Endometrial microvascular endothelial cells (primary cell): Measurements from ENCODE around the gene TBX1. TPM values are rescaled to one million over a fixed set of nuclear protein-coding genes. Genes with fewer than 3 reads are reported as not detected.

Source experiments
- in situ Hi-C: cut with HindIII; loops from 2 replicates; pipeline ENCODE4 v1.10.0; 2017; ENCODE audit warnings: low sequenced_read_pairs, low pct_unique_long_range_greater_than_20kb; ENCODE audit errors: inconsistent ontology term
- total RNA-seq: library from RNA; depleted of rRNA; stranded (reverse); fragments of >200 nt; gene quantifications from one replicate; pipeline ENCODE4 v1.2.3, GENCODE V29; 2015; ENCODE audit errors: inconsistent ontology term

The TBX1 gene
- total RNA-seq, 1 donor from 2014 or later: not detected

- in situ Hi-C loops: loop anchor here (5.0 to 25.0 kb wide), 2 partner anchors 133 to 353 kb away; partner anchors contain the start of genes RANBP1 and TRMT2A
These were observed 1.0 kb upstream of the TBX1 start for GRCh38 chr22:19759427-19760057.

GRCh38 chr22:19760951-19761724 is 560 bp downstream of the TBX1 start:
- in situ Hi-C loops: loop anchor here (25.0 kb wide), 1 partner anchor 351 kb away; the partner anchor contains the start of genes RANBP1 and TRMT2A

DNA sequence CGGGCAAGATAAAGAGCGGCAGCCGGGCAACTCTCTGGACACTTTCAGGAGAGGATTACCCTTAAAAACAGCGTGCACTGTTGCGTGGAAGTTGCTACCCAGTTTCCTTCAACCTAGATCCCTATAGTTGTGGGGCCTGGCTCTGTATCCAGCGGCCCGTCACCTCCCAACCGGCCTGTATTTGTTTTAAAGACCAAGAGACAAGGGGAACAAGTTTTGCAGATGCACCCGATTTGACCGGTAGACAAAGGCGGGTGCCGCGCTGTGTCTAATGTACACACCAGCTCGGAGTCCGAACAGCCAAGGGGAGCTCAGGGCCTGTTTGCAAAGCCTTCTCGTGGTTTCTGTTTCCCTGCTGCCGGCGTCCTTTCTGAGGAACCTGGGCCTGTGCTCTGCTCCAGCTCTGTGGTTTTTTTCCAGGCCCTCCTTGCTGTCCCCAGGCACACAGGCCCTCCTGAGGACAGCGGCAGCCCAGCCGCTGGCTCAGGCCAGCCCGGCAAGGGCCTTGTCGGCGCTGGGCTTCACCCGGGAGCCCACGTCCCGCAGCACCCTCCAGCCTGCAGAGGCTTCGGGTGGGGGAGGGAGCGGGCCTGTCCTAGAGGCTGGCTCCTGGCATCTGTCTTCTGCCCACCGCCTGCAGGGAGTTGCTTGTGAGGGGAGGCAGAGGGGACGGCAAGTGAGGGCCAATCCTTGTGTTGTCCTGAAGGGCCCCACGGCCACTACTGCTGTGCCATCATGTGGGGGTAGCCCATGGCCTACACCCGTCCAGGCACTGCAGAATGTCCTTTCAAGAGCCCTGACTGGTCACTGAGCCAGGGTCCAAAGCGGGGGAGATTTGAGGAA is 1.4 kb downstream of the TBX1 start:
- in situ Hi-C loops: loop anchor here (25.0 kb wide), 1 partner anchor 350 kb away; the partner anchor contains the start of genes RANBP1 and TRMT2A

DNA sequence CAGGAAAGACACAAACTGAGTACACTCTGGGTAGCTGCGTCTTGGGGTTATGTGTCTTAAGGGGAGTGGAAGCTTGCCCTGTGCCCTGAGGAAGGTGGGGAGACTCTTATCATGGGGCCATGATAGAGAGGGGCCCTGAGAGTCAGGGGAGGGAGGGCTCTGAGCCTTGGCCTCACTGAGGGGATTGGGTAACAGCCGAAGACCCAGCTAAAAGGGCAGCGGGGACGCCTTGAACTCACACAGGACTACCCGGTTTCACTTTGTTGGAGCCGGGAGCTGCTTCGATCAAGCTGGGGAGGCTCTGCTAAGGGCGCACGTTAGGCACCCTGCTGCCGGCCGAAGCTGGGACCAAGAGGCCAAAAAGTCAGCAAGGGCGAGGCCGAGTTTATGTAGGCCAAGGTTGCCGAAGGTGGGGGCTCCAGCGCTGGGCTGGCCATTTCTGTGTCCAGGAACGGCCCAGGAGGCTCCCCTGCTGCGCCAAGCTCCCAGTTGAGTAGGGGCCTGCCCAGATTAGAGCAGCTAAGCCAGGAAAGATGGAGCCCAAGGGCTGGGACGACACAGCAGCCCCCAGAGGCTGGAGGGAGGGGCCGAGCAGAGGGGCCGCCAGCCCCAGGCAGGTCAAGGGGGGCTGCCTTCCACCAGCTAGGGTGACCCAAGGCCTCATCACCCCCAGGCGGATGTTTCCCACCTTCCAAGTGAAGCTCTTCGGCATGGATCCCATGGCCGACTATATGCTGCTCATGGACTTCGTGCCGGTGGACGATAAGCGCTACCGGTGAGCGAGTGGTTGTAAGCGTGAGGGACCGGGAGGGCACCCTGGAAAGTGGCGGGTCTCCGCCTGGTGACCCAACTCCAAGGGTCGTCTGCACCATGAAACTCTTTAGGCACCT is 2.2 kb downstream of the TBX1 start:
- in situ Hi-C loops: loop anchor here (25.0 kb wide), 1 partner anchor 349 kb away; the partner anchor contains the start of genes RANBP1 and TRMT2A

DNA sequence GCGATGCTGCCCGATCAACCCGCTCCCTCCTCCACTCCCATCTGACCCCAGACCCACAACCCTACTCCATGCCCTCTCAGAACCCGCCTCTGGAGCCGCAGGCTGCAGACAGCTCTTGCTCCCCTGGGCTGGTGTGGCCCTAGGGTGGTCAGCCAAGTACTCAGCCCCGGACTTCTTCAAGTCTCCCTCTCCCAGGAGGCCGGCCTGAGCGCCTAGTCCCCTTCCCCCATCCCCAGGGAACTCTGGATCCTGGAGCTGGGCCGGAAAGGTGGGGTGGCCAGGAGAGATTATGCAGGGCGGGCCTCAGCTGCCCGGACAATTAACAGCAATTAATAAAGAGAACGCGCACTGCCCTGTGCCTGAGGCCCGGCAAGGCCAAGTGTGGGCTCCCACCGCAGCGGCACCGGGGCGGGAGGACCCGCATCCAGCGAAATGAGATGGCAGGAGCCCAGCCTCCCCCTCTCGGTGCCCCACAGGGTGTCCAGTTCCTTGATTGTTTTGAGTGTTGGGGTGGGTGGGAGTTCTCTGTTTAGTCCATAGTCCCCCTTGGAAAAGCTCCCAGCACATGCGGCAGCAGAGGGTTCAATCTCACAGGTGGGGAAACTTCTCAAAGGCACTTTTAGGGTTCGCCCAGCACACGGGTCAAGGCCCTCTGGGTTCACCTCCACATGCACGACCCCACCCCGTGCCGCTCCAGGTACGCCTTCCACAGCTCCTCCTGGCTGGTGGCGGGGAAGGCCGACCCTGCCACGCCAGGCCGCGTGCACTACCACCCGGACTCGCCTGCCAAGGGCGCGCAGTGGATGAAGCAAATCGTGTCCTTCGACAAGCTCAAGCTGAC is 3.1 kb downstream of the TBX1 start:
- in situ Hi-C loops: loop anchor here (25.0 kb wide), 1 partner anchor 349 kb away; the partner anchor contains the start of genes RANBP1 and TRMT2A

- in situ Hi-C loops: loop anchor here (25.0 kb wide), 1 partner anchor 348 kb away; the partner anchor contains the start of genes RANBP1 and TRMT2A
These were observed 3.7 kb downstream of the TBX1 start for GRCh38 chr22:19764299-19764593.

DNA sequence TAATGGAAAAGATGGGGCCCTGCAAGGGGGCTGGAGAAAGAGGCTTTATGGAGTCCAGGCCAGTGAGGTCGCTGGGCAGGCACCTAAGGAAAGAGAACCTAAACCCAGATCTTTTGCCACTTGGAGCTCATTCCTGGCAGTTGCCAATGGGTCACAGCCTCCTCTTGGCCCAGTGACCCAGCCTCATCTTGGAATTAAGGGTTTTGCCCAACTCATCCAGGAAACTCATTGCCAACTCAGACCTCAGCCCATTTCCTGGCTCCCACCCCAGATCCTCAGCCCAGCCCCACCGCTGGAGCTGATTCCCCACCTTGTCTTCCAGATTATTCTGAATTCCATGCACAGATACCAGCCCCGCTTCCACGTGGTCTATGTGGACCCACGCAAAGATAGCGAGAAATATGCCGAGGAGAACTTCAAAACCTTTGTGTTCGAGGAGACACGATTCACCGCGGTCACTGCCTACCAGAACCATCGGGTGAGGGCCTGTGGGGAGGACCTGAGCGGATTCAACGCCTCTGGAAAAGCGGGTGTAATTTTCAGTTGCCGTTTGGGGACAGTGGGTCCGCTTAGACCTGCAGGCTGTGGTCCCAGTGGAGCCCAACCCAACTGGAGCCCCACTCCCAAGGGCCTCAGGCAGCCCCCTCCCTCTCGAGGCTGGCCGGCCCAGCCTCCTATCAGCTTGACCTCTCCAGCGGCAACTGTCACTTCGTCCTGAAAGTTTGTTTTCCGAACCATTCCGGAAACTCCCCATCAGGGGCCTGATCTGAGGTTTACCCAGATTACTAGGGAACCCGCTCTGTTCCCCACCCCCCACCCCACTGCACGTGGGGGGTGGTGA is 4.3 kb downstream of the TBX1 start:
- in situ Hi-C loops: loop anchor here (25.0 kb wide), 1 partner anchor 347 kb away; the partner anchor contains the start of genes RANBP1 and TRMT2A

DNA sequence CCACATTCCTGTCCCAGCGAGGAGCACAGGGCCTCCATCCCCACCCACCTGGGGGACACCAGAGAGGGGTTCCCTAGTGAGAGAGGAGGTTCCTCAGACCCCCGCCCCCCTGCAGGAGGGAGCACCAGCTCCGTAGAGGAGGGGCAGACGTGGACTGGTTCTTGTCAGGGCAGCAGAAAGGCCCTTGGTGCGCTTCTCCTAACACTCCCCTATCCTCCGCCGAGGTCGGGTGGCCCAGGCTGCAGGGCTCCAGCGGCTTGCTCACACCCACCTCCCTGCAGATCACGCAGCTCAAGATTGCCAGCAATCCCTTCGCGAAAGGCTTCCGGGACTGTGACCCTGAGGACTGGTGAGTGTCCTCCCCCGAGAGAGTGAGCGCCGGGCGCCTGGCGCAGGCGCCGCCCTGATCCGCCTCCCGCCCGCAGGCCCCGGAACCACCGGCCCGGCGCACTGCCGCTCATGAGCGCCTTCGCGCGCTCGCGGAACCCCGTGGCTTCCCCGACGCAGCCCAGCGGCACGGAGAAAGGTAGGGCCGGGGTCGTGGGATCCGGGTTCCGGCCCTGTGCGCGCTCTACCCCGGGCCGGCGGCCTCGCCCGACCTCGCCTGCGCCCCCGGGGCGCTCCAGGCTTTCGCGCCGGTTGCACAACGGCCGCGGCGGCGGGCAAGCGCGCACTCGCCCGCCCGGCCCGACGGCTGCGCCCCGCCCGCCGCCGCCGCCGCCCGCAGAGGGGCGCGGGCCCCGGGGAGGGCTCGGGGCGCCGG is 5.1 kb downstream of the TBX1 start:
- in situ Hi-C loops: loop anchor here (25.0 kb wide), 1 partner anchor 347 kb away; the partner anchor contains the start of genes RANBP1 and TRMT2A

DNA sequence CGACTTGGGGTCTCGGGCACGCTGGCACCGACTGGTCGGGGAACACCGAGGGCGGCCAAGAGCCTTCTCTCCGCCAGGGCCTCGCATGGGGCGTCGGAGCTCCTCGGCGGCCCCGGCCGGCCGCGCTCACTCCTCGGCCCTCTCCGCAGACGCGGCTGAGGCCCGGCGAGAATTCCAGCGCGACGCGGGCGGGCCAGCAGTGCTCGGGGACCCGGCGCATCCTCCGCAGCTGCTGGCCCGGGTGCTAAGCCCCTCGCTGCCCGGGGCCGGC is 5.6 kb downstream of the TBX1 start:
- in situ Hi-C loops: loop anchor here (25.0 kb wide), 1 partner anchor 346 kb away; the partner anchor contains the start of genes RANBP1 and TRMT2A

- in situ Hi-C loops: loop anchor here (25.0 kb wide), 1 partner anchor 346 kb away; the partner anchor contains the start of genes RANBP1 and TRMT2A
These were observed 6.2 kb downstream of the TBX1 start for GRCh38 chr22:19766511-19767426.

DNA sequence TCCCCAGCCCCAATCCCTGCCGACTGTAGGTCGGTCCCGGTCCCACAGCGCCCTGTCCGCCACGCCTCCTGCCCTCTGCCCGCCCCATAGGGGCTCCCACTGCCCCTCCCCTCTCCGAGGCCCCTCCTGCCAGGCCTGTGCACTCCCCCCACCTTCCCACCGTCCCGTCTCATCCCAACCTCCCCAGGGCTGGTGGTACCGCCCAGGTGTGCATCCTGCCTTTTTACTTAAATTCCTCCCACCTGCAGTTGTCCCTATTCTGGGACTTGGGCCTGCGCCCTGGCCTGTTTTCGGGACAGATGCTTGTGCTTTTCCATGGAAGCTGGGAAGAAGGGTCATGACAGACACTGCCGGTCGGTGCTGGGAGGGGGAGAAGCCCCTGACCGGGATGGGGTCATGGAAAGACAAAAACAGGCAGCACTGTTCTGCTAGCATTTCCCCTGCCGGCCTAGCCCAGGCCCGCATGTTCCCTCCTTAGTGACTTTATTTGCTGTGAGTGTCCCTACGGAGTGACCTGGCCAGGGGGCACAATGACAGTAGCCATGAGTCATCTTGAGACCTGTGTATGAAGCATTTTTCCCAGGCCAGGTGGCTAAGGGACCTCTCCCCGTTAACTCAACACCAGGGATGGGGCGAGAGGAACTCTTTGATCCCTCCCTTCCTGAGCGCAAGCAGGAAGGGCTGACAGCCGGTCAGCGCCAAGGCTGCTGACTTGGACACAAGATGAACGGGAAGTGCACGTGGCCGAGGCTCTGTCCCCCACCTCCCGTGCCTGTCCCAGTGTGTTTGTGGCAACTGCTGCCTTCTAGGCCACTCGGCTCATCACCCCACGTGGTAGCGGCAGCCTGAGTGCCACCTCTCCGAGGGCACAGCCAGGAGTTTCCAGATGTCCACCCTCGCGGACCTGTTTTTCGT is 7.1 kb downstream of the TBX1 start:
- in situ Hi-C loops: loop anchor here (25.0 kb wide), 1 partner anchor 345 kb away; the partner anchor contains the start of genes RANBP1 and TRMT2A

GRCh38 chr22:19769393-19769715 is 8.8 kb downstream of the TBX1 start:
- in situ Hi-C loops: loop anchor here (25.0 kb wide), 1 partner anchor 343 kb away; the partner anchor contains the start of genes RANBP1 and TRMT2A

DNA sequence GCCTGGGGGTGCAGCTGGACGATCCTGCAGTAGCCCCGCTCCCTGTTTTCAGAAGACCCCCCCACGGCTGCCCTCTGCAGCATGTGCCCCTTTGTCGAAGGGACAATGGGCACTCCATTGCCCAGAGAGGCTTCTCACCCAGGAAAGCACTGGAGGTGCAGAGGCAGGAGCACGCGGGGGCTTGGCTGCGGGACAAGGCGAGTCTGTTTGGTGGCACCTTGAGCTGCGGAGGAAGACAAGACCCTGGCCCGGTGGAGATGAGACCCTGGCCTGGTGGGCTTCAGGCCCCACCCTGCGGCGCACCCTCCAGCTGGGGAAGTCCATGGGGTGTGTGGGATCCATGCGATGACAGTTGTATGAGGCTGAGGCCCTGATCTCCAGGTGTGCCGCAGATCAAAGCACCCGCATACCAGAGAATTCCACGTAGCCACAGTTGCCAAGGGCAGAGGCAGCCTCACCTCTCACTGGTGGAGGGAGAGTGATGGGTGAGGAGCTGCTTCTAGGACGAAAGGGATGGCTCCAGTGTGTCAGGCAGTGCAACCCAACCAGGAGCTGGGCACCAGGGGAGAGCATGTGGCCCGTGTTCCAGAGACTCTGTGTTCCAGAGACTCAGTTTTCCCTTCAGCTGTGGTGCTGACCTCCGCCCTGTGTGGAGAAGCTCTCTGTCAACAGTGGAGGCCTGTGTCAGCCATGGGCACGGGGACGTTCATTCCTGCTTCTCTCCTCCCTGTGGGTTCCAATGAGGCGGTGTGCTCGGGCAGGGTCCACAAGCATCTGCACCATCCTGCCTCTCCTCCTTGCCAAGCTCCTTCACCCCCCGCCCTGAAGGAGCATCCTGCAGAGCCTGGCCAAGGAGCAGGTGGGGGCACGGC is 10.0 kb downstream of the TBX1 start:
- in situ Hi-C loops: loop anchor here (25.0 kb wide), 1 partner anchor 342 kb away; the partner anchor contains the start of genes RANBP1 and TRMT2A
